ENCODE data around the gene SPSB4. TPM values are rescaled to one million over a fixed set of nuclear protein-coding genes. Genes with fewer than 3 reads are reported as not detected.

Gene SPSB4
- total and polyA plus RNA-seq, 2 donors (not counting 3 experiments of a cell fraction or from before 2014, with no cell fraction given): 0.06 to 0.22 TPM

DNA sequence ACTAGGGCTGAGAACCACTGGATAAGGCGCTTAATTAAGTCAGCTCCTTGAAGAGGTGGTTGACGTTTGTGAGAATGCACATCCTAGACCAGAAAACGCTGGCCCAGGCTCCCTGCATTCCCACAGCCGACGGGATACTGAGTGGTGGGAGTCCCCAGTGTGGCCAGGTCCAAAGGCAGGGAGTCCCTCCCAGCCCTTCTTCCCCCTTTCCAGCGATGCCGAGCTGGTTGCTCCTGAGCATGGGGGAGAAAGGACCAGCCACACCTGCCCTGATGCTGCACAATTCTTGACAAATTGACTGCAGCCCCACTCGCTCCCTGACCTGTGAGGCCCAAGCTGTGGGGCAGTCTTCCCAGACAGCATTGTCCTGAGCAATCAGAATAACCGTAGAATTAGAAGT lies 101.0 kb downstream of the SPSB4 start:
- FAIRE-seq: no peak
- dilution Hi-C loops (cut with MboI; ENCODE audit: extremely low pct_ligation_motif_present, low sequenced_read_pairs): no loop called here
- TF ChIP-seq GATA2 (IDR thresholded peaks at IDR 0.05; ENCODE audit: insufficient read depth, insufficient read length, low read depth, low read length) (no peak), FOS (IDR thresholded peaks at IDR 0.05; ENCODE audit: borderline replicate concordance, insufficient read depth, low read length) (no peak), JUN (IDR thresholded peaks at IDR 0.05; ENCODE audit: borderline replicate concordance, insufficient read depth, insufficient read length, low read depth) (no peak), POLR2AphosphoS5 (IDR thresholded peaks at IDR 0.05; ENCODE audit: insufficient read depth, low read depth, low read length) (no peak), EZH2 (IDR thresholded peaks at IDR 0.05; ENCODE audit: borderline replicate concordance, low read depth, low read length, severe bottlenecking) (no peak), MYC (IDR thresholded peaks at IDR 0.05; ENCODE audit: low read depth, low read length) (no peak), POLR2A (IDR thresholded peaks at IDR 0.05; ENCODE audit: low read depth, low read length) (no peak)
- TF ChIP-seq, protein P1, sequence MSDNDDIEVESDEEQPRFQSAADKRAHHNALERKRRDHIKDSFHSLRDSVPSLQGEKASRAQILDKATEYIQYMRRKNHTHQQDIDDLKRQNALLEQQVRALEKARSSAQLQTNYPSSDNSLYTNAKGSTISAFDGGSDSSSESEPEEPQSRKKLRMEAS (IDR thresholded peaks at IDR 0.05; ENCODE audit: insufficient read depth, insufficient read length): no peak
- TF ChIP-seq, protein P2, sequence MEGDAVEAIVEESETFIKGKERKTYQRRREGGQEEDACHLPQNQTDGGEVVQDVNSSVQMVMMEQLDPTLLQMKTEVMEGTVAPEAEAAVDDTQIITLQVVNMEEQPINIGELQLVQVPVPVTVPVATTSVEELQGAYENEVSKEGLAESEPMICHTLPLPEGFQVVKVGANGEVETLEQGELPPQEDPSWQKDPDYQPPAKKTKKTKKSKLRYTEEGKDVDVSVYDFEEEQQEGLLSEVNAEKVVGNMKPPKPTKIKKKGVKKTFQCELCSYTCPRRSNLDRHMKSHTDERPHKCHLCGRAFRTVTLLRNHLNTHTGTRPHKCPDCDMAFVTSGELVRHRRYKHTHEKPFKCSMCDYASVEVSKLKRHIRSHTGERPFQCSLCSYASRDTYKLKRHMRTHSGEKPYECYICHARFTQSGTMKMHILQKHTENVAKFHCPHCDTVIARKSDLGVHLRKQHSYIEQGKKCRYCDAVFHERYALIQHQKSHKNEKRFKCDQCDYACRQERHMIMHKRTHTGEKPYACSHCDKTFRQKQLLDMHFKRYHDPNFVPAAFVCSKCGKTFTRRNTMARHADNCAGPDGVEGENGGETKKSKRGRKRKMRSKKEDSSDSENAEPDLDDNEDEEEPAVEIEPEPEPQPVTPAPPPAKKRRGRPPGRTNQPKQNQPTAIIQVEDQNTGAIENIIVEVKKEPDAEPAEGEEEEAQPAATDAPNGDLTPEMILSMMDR (IDR thresholded peaks at IDR 0.05; ENCODE audit: extremely low read depth in 1 of 2, insufficient read depth in 1 of 2, low read depth in 1 of 2, low read length in 2 of 2): no peak

More for the DNA sequence above, 101.0 kb downstream of the SPSB4 start:
- Histone ChIP-seq H3K79me2 (ENCODE audit: control insufficient read depth, insufficient read depth, low read length) (no peaks in the 10 kb centered on the region), H3K9me3 (replicated peaks; ENCODE audit: control insufficient read depth, insufficient read depth, low read length) (no peaks in the 10 kb centered on the region), H3K9me1 (replicated peaks; ENCODE audit: control insufficient read depth, extremely low read depth, insufficient read depth, low read length) (no peaks in the 10 kb centered on the region), H3K27me3 (ENCODE audit: control insufficient read depth in 2 of 2, insufficient read depth in 2 of 2, low read length in 2 of 2) (no peaks in the 10 kb centered on the region), H3K4me3 (replicated peaks in 1 of 3; ENCODE audit: insufficient read depth in 1 of 3, low read depth in 1 of 3, low read length in 3 of 3) (no peak overlapping the region), H3K9ac (replicated peaks; ENCODE audit: extremely low read depth, insufficient read depth, low read length) (no peak overlapping the region), H3K4me2 (ENCODE audit: insufficient read depth, low read length) (no peak overlapping the region), H2AFZ (ENCODE audit: low read depth, low read length) (no peak overlapping the region), H4K20me1 (replicated peaks; ENCODE audit: control insufficient read depth, extremely low read depth, insufficient read depth, low read length) (no peaks in the 10 kb centered on the region), H3K36me3 (ENCODE audit: control insufficient read depth in 2 of 2, extremely low read depth in 1 of 2, insufficient read depth in 2 of 2, low read length in 2 of 2) (no peaks in the 10 kb centered on the region), H3K27ac (ENCODE audit: insufficient read depth, low read depth, low read length) (no peak overlapping the region), H3K4me1 (ENCODE audit: control insufficient read depth, extremely low read depth, insufficient read depth, low read length) (no peaks in the 10 kb centered on the region)
- BruUV-seq (replicated peaks): no TSS peak
- no peak for DNase-seq (ENCODE audit: low read depth, low spot score)
- POLR2A ChIA-PET: no interaction called here
- CTCF ChIA-PET: interaction anchor here (1.5 kb wide), 1 partner anchor 17 kb away, joined by 3 read pairs; no protein-coding TSS in a partner anchor
- intact Hi-C loops (cut with micrococcal nuclease): no loop called here
